PC-3 (cell line): ENCODE results near the gene PTPRD.

Experiments
- EZH2 ChIP-seq: fragments of 300-600 bp; sonication (generic); IDR thresholded peaks from one replicate; pipeline ENCODE4 v1.6.1; 2017; ENCODE audit warnings: antibody characterized with exemption, mild to moderate bottlenecking, low read length; ENCODE audit not compliant: unreplicated experiment
- EZH2phosphoT487 ChIP-seq: fragments of 300-600 bp; sonication (generic); IDR thresholded peaks from 2 replicates; pipeline ENCODE4 v1.6.1; 2018; ENCODE audit warnings: mild to moderate bottlenecking, antibody characterized with exemption, low read length, borderline replicate concordance
- TF ChIP-seq, protein P1 (sequence below): fragments of 300-600 bp; sonication (generic); conservative IDR thresholded peaks from 2 replicates; pipeline ENCODE4 v1.5.1; 2017; ENCODE audit warnings: antibody characterized with exemption, low read depth, mild to moderate bottlenecking, low read length

GRCh38 chr9:9222730-9223129, 1390.1 kb downstream of the PTPRD start:
- TF ChIP-seq, protein P1, sequence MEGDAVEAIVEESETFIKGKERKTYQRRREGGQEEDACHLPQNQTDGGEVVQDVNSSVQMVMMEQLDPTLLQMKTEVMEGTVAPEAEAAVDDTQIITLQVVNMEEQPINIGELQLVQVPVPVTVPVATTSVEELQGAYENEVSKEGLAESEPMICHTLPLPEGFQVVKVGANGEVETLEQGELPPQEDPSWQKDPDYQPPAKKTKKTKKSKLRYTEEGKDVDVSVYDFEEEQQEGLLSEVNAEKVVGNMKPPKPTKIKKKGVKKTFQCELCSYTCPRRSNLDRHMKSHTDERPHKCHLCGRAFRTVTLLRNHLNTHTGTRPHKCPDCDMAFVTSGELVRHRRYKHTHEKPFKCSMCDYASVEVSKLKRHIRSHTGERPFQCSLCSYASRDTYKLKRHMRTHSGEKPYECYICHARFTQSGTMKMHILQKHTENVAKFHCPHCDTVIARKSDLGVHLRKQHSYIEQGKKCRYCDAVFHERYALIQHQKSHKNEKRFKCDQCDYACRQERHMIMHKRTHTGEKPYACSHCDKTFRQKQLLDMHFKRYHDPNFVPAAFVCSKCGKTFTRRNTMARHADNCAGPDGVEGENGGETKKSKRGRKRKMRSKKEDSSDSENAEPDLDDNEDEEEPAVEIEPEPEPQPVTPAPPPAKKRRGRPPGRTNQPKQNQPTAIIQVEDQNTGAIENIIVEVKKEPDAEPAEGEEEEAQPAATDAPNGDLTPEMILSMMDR, result no peak
- TF ChIP-seq EZH2, result no peak
- no peak for TF ChIP-seq EZH2phosphoT487
